GM12892 (cell line): ENCODE measurements around the gene LZIC.

Source experiments
- DNase-seq: peaks from one replicate; pipeline ENCODE4 v3.0.0; 2011; ENCODE audit not compliant: insufficient read length
- FAIRE-seq: peaks from 2 replicates; lab custom pipeline; 2011; peaks lifted over from hg19 to GRCh38; lab: Jason Lieb, UNC
- POLR2A ChIP-seq: IDR thresholded peaks from 2 replicates; pipeline ENCODE4 v1.6.1; 2011; ENCODE audit warnings: low read depth, low read length, control low read depth
- POLR2AphosphoS5 ChIP-seq: IDR thresholded peaks from 2 replicates; pipeline ENCODE4 v1.6.1; 2011; ENCODE audit warnings: low read depth, low read length, control low read depth
- TAF1 ChIP-seq: IDR thresholded peaks from 2 replicates; pipeline ENCODE4 v1.6.1; 2011; ENCODE audit warnings: low read depth, mild to moderate bottlenecking, control low read depth, low read length, borderline replicate concordance

The LZIC gene

GRCh38 chr1:9882296-9882944 lies 60.8 kb downstream of the LZIC start:
- TF ChIP-seq POLR2AphosphoS5 = no peak
- TF ChIP-seq TAF1 = no peak
- no peak for TF ChIP-seq POLR2A
- FAIRE-seq (no peak), DNase-seq (no peak)

- FAIRE-seq (no peak), DNase-seq (no peak)
- no peak for TF ChIP-seq POLR2A
- no peak for TF ChIP-seq POLR2AphosphoS5
- no peak for TF ChIP-seq TAF1
Observed at GRCh38 chr1:9881838-9882249, 61.3 kb downstream of the LZIC start.
